Muscle of leg (tissue), 11 donors: ENCODE measurements around the gene PID1. TPM values are rescaled to one million over a fixed set of nuclear protein-coding genes. Genes with fewer than 3 reads are reported as not detected.
"Not testable (repeated sequence)": the region's sequence is repeated elsewhere in the genome, so short reads cannot be mapped to it uniquely, and the experiment has no call there.

ENCODE experiments used
- DNase-seq: peaks from one replicate; pipeline ENCODE4 v3.0.0; 2013
- H3K27ac ChIP-seq: one replicate; pipeline ENCODE4 v1.5.1; 2013; ENCODE audit warnings: mild to moderate bottlenecking, low read length, control low read depth
- H3K27me3 ChIP-seq: one replicate; pipeline ENCODE4 v1.6.1; 2013; ENCODE audit warnings: low read length; ENCODE audit not compliant: control insufficient read depth, insufficient read depth
- H3K36me3 ChIP-seq: one replicate; pipeline ENCODE4 v1.6.1; 2013; ENCODE audit warnings: low read length; ENCODE audit not compliant: control insufficient read depth, insufficient read depth
- H3K4me1 ChIP-seq: one replicate; pipeline ENCODE4 v1.6.1; 2013; ENCODE audit warnings: low read length; ENCODE audit not compliant: control insufficient read depth, insufficient read depth
- H3K4me3 ChIP-seq: one replicate; pipeline ENCODE4 v1.5.1; 2013; ENCODE audit warnings: low read length, control low read depth
- H3K9me3 ChIP-seq: replicated peaks from 2 replicates; pipeline ENCODE4 v1.6.1; 2013; ENCODE audit warnings: low read depth, low read length; ENCODE audit not compliant: control insufficient read depth
- WGBS: methylation state at CpG from one replicate; pipeline ENCODE4 v1.1.5; 2013; ENCODE audit warnings: missing lambda C conversion rate; ENCODE audit not compliant: insufficient coverage; 5-methylcytosine and 5-hydroxymethylcytosine counted together
- polyA plus RNA-seq, 8 donors: library from polyadenylated mRNA; unstranded; fragments of 120-200 nt; gene quantifications; one replicate each; pipeline versions ENCODE4 v1.2.1 to v1.2.3, GENCODE V29; 2013; ENCODE audit warnings: inconsistent platforms in 1 of 8, low replicate concordance in 1 of 8; ENCODE audit not compliant: insufficient read length in 8 of 8, insufficient read depth in 1 of 8
- total RNA-seq: library from RNA; stranded (reverse); fragments of 120-200 nt; gene quantifications from one replicate; pipeline ENCODE4 v1.2.4, GENCODE V29; 2013

The PID1 gene
- total and polyA plus RNA-seq, 9 donors = 15.6 to 32.8 (median 28.4) TPM

DNA sequence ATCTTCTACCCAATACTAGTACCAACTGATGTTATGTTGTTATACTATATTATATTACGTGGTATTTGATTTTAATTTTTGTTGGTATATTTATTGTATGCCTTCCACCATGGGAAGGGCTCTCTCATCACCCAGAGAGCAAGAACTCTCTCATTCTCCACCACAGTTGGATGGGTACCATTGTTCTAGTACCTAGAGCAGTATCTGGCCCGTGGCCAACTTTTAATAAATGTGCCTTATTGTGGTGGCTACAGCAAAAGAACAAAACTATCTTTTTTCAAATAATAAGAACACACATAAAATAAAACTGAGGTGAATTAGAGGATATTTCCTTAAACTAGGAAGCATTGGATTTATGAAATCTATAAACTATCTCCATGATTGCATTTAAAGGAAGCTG is 71.8 kb downstream of the PID1 start:
- no peaks in the 10 kb centered on the region for H3K27me3 ChIP-seq
- no CpG with 5 or more reads among the region's 2 CpGs for WGBS
- H3K27ac ChIP-seq = no peak overlapping the region
- H3K36me3 ChIP-seq = no peaks in the 10 kb centered on the region
- H3K9me3 ChIP-seq = no peaks in the 10 kb centered on the region
- no peak for DNase-seq
- no peaks in the 10 kb centered on the region for H3K4me1 ChIP-seq
- no peak overlapping the region for H3K4me3 ChIP-seq

DNA sequence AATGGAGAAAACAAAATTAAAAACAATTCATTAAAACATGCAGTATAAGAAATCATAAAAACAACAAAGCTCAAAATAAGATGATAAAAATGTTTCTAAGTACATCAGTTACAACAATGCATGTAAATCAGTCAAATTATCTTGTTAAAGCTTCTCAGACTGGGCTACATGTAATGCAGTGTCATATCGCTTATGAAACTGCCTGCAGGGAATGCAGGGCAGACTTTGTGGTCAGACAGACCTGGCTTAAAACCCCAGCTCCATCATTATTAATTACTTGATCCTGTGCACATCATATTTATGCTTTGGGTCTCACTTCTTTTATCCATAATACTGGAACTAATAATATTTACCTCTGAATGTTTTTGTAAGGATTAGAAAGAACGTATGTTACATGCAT is 74.6 kb downstream of the PID1 start:
- no peak overlapping the region for H3K27ac ChIP-seq
- WGBS = 100% methylated on average over 1 of the region's 2 CpGs
- H3K36me3 ChIP-seq = no peaks in the 10 kb centered on the region
- no peaks in the 10 kb centered on the region for H3K4me1 ChIP-seq
- no peaks in the 10 kb centered on the region for H3K9me3 ChIP-seq
- no peak for DNase-seq
- no peak overlapping the region for H3K4me3 ChIP-seq
- H3K27me3 ChIP-seq = no peaks in the 10 kb centered on the region

DNA sequence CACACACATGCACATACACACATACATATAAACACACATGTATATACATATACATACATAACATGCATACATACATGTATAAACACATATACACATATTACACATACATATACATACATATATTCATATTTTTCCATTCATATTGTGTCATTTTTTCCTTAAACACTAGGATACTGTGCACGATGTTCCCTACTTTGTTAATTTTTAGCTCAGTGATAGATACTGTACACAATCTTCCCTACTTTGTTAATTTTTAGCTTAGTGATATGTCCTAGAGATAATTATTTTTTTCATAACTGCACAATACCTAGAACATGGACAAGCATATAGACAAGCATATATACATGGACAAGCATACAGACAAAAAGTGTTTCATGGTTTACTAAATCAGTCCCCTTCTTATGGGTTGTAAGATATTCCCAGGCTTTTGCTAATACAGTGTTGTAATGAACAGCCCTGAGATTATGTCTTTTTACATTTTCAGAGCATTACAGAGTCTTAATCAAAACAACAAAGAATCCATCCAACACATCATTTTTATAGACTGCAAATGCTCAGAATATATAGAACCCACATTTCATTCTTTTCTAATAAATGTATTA is 75.6 kb downstream of the PID1 start:
- no peak for DNase-seq
- no CpG with 5 or more reads among the region's 1 CpG for WGBS
- H3K36me3 ChIP-seq = no peaks in the 10 kb centered on the region
- H3K4me1 ChIP-seq = no peaks in the 10 kb centered on the region
- no peak overlapping the region for H3K27ac ChIP-seq
- no peaks in the 10 kb centered on the region for H3K27me3 ChIP-seq
- H3K4me3 ChIP-seq = no peak overlapping the region
- no peaks in the 10 kb centered on the region for H3K9me3 ChIP-seq

DNA sequence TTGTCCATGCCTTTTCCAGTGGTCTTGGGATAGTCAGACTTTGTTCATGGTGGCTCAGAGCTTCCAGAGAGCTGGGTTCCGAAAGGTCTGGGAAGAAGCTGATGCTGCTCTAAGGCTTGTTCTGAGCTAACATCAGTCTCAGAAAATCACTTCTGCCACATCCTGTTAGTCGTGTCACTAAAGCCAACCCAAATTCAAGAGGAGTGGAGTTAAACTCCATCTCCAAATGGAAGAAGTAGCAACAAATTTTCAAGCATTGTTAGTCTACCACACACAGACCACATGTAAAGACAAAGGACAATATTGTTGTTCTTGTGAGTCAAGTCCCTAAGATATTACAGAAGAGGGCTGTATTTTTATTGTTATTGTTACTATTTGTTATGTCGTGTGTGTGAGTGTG is 77.8 kb downstream of the PID1 start:
- no peaks in the 10 kb centered on the region for H3K9me3 ChIP-seq
- no CpG with 5 or more reads among the region's 3 CpGs for WGBS
- H3K27ac ChIP-seq = no peak overlapping the region
- no peaks in the 10 kb centered on the region for H3K36me3 ChIP-seq
- no peaks in the 10 kb centered on the region for H3K27me3 ChIP-seq
- H3K4me3 ChIP-seq = no peak overlapping the region
- no peak for DNase-seq
- H3K4me1 ChIP-seq = no peaks in the 10 kb centered on the region

DNA sequence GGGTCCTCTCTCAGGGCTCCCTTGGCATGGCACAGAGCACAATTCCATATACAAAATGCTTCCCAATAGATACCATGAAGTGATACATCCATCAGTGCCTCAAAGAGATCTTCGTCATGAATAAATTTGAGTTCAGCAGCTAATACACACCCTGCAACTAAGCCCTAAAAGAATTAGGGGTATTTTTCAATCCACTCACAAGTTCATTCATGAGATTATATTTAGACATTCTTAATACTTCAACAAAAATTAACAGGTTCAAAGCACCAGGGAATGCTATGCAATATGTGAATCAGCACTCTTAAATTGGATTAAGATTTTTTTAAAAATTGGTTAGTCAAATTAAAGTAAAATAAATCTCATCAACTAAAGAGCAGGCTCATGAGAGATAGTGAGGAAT is 79.7 kb downstream of the PID1 start:
- Histone ChIP-seq H3K9me3 (peaks cover 1% of the 10 kb centered on the region), H3K27ac (no peak overlapping the region), H3K4me1 (no peaks in the 10 kb centered on the region), H3K36me3 (no peaks in the 10 kb centered on the region), H3K27me3 (no peaks in the 10 kb centered on the region), H3K4me3 (no peak overlapping the region)
- 80% methylated on average over 1 of the region's 1 CpG for WGBS
- no peak for DNase-seq

DNA sequence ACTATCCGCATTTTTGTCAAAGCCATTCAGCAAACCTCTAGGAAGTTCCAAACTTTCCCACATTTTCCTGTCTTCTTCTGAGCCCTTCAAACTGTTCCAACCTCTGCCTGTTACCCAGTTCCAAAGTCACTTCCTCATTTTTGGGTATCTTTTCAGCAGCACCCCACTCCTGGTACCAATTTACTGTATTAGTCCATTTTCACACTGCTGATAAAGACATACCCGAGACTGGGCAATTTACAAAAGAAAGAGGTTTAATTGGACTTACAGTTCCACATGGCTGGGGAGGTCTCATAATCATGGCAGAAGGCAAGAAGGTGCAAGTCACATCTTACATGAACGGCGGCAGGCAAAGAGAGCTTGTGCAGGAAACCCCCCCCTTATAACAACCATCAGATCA is 84.0 kb downstream of the PID1 start:
- H3K27ac ChIP-seq, H3K27me3 ChIP-seq, H3K4me1 ChIP-seq, DNase-seq, H3K4me3 ChIP-seq, H3K36me3 ChIP-seq: not testable (repeated sequence)
- 0% methylated on average over 1 of the region's 4 CpGs for WGBS
- peaks cover 11% of the 10 kb centered on the region for H3K9me3 ChIP-seq

DNA sequence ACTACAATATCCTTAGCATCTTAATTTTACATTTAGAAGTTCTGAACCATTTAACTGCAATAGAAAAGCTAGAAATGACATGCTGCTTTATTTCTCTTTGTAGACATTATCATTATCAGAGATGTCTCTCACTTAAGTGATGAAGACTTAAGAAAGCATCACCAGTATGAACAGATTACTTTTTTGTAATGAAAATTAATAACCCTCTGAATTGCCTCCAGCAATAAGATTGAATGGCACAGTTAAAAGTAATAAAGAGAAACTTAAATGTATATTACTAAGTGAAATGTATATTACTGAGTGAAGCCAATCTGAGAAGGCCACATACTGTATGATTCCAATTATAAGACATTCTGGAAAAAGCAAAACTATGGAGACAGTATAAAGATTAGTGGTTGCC is 89.4 kb downstream of the PID1 start:
- Histone ChIP-seq H3K27ac (no peak overlapping the region), H3K9me3 (peaks cover 11% of the 10 kb centered on the region), H3K27me3 (no peaks in the 10 kb centered on the region), H3K4me3 (no peak overlapping the region), H3K36me3 (no peaks in the 10 kb centered on the region), H3K4me1 (peaks cover 2% of the 10 kb centered on the region)
- no peak for DNase-seq

DNA sequence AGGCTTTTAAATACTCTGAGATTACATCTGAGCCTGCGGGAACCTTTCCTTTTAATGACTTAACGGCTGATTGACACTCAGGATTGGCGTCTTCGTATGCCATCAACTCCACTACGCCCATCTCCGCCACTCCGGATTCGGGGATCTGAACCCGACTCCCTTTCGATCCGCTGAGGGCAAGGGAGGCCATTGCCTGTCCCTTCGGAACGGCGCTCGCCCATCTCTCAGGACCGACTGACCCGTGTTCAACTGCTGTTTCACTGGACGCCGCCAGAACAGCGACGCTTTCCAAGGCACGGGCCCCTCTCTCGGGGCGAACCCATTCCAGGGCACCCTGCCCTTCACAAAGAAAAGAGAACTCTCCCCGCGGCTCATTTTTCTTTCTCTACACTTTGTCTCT is 90.4 kb downstream of the PID1 start:
- no peak for DNase-seq
- H3K4me1 ChIP-seq = peaks cover 2% of the 10 kb centered on the region
- H3K36me3 ChIP-seq = no peaks in the 10 kb centered on the region
- no peak overlapping the region for H3K27ac ChIP-seq
- 97% methylated on average over 23 of the region's 26 CpGs for WGBS
- no peaks in the 10 kb centered on the region for H3K27me3 ChIP-seq
- H3K9me3 ChIP-seq = peaks cover 5% of the 10 kb centered on the region
- H3K4me3 ChIP-seq = no peak overlapping the region

DNA sequence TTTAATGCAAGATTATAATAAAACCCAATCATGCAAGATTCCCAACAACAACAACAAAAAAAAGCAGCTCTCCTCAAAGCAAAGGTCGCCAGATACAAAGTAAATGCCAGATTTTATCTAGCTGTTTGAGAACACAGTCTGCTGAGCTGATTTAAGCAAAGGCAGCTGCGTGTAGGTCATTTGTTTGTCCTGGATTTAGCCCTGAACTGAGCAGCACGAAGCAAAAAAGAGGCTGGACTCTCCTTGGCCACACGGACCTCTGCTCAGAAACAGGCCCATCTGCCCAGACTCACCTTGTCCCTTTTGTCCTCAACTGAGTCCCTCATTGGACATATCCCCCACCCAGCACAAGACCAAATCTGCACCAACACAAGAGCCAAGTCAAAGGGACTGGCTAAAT is 91.5 kb downstream of the PID1 start:
- no peak overlapping the region for H3K27ac ChIP-seq
- peaks cover 2% of the 10 kb centered on the region for H3K4me1 ChIP-seq
- H3K4me3 ChIP-seq = no peak overlapping the region
- H3K36me3 ChIP-seq = no peaks in the 10 kb centered on the region
- H3K27me3 ChIP-seq = no peaks in the 10 kb centered on the region
- 34% methylated on average over 4 of the region's 4 CpGs for WGBS
- H3K9me3 ChIP-seq = peaks cover 3% of the 10 kb centered on the region
- peak; percentile 51 for DNase-seq

DNA sequence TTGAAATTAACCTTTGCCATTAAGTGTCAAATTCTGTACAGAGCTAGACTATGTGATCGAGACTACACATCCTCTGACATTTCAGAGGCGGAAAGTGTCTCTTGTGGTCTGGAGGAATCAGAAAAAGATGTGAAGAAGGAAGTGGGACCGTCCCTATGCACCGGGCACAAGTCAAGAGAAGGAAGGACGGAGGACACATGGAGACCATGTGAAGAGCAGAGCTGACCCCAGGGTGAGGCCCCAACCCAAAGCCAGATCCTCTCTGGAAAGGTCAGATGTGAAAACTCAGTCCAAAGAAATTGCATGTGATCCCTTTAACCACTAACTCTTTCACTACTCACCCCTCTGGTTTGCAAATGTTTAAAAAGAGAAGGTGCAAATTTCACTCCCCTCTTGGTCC is 92.4 kb downstream of the PID1 start:
- Histone ChIP-seq H3K36me3 (no peaks in the 10 kb centered on the region), H3K27ac (no peak overlapping the region), H3K4me3 (no peak overlapping the region), H3K4me1 (peaks cover 2% of the 10 kb centered on the region), H3K9me3 (peaks cover 3% of the 10 kb centered on the region), H3K27me3 (no peaks in the 10 kb centered on the region)
- no peak for DNase-seq
- no CpG with 5 or more reads among the region's 5 CpGs for WGBS

DNA sequence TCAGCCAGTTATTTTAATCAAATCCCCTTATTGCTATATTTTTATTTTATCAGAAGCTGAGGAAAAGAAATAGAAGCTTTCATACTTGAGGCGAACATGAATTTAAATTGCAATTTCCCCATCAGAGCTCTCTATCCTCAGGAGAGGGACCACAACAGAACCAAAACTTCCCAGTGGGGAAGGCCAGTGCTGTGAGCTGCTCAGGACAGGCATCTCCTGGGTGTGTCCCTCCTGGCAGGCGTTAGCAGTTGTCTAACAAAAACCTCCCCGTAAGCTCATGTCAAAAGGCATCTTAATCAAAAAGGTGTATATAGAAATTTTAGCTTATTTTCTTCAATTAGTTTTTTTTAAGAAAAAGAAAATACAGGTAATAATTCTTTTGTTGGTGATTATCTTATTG is 93.0 kb downstream of the PID1 start:
- Histone ChIP-seq H3K4me3 (no peak overlapping the region), H3K4me1 (peaks cover 2% of the 10 kb centered on the region), H3K27me3 (no peaks in the 10 kb centered on the region), H3K9me3 (no peaks in the 10 kb centered on the region), H3K36me3 (no peaks in the 10 kb centered on the region), H3K27ac (no peak overlapping the region)
- no peak for DNase-seq
- WGBS = no CpG with 5 or more reads among the region's 3 CpGs
